ENCODE results near the gene ACER2. TPM values are rescaled to one million over a fixed set of nuclear protein-coding genes. Genes with fewer than 3 reads are reported as not detected.
"Not testable (repeated sequence)": the region's sequence is repeated elsewhere in the genome, so short reads cannot be mapped to it uniquely, and the experiment has no call there.

ACER2 gene
- total RNA-seq, 4 donors from 2014 or later, result 2.8 to 13.5 (median 6.9) TPM

DNA sequence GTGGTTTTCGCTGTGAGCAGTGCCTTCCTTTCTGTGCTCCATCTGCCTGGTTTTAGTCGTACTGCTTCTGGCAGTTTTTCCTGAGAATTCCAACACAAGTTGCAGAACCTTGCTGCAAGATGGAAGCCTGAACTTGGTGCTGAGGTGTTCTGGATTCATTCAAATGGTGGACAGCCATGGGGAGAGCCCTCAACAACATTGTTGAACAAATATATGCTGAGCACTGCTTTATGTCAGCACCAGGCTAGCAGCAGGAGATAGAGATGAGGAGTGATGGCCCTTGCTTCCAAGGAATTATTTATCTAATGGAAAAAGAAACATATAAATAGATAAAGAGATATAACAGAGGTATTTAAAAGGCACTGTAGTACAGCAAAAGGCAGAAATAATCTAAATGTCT is 21.5 kb upstream of the ACER2 start:
- no peak for DNase-seq
- no peak overlapping the region for H3K4me3 ChIP-seq
- intact Hi-C loops (cut with DNase I; ENCODE audit: low total_unique reads), result no loop called here

DNA sequence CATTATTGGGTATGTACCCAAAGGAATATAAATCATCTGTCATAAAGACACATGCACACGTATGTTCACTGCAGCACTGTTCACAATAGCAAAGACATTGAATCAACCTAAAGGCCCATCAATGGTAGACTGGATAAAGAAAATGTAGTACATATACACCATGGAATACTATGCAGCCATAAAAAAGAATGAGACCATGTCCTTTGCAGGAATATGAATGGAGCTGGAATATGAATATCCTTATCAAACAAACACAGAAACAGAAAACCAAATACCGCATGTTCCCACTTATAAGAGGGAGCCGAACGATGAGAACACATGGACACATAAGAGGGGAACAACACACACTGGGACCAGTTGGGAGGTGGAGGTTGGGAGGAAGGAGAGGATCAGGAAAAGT is 19.3 kb upstream of the ACER2 start:
- H3K27me3 ChIP-seq; H3K36me3 ChIP-seq; H3K4me3 ChIP-seq; intact Hi-C loops (cut with DNase I; ENCODE audit: low total_unique reads); H3K27ac ChIP-seq; H3K9me3 ChIP-seq; H3K4me1 ChIP-seq; DNase-seq: not testable (repeated sequence)

More for the DNA sequence above, 21.5 kb upstream of the ACER2 start:
- Histone ChIP-seq H3K9me3 (no peaks in the 10 kb centered on the region), H3K4me1 (no peaks in the 10 kb centered on the region), H3K36me3 (no peaks in the 10 kb centered on the region), H3K27me3 (no peaks in the 10 kb centered on the region), H3K27ac (no peak overlapping the region)
- no peak for TF ChIP-seq CTCF (IDR thresholded peaks at IDR 0.05)
- TF ChIP-seq POLR2A (IDR thresholded peaks at IDR 0.05), result no peak

GRCh38 chr9:19397845-19398244 is 11.0 kb upstream of the ACER2 start:
- intact Hi-C loops (cut with DNase I; ENCODE audit: low total_unique reads), result no loop called here
- DNase-seq, result no peak

DNA sequence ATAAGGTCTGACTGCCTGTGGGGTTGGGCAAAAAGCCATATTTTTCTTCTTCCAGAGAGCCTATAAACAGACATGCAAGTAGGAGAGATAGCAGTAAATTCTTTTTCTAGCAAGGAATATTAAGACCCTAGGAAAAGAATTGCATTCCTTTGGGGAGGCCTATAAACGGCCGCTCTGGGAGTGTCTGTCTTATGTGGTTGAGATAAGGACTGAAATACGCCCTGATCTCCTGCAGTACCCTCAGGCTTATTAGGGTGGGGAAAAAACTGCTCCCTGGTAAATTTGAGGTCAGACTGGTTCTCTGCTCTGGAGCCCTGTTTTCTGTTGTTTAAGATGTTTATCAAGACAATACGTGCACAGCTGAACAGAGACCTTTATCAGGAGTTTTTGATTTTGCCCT is 5.6 kb upstream of the ACER2 start:
- DNase-seq; H3K9me3 ChIP-seq; H3K4me1 ChIP-seq; H3K27ac ChIP-seq; H3K36me3 ChIP-seq; H3K27me3 ChIP-seq; intact Hi-C loops (cut with DNase I; ENCODE audit: low total_unique reads); H3K4me3 ChIP-seq: not testable (repeated sequence)

More at GRCh38 chr9:19397845-19398244, 11.0 kb upstream of the ACER2 start:
- no peaks in the 10 kb centered on the region for H3K36me3 ChIP-seq
- no peak for TF ChIP-seq CTCF (IDR thresholded peaks at IDR 0.05)
- no peak for TF ChIP-seq POLR2A (IDR thresholded peaks at IDR 0.05)
- no peaks in the 10 kb centered on the region for H3K4me1 ChIP-seq
- no peaks in the 10 kb centered on the region for H3K9me3 ChIP-seq
- no peak overlapping the region for H3K27ac ChIP-seq
- no peak overlapping the region for H3K4me3 ChIP-seq
- H3K27me3 ChIP-seq, result no peaks in the 10 kb centered on the region

DNA sequence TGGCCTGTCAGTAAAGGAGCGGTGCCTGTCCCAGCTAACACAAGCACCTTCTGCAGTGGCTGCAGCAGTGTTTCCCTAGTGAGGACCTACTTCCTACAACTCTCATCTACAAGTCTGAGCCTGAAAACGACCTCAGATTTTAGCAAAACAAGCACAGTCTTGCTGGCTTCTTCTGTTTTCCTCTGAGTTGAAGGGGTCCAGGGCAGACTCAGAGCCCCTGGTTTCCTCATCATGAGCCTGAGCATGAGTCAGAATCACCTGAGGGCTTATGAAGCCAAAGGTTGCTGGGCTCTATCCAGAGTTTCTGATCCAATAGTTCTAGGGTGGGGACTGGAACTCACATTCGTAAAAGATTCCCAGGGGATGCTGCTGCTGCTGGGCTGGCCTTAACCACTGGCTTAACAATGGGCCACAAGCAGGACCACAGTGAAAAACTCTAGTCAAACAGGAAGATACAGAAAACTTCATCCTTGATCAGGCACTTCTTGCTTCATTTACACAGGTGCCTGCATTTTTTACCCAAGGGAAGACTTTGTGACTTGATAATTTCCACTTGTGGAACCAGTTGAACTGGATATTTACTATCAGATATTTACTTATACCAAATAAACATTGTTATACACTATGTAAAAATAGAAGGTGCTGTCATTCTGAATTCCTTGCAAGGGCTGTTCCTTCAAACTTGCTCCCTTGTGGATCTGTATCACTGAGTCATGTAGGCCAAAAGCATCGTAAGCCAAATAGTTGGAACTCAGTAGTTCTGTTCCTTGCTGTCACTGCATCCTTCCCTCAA is 4.3 kb upstream of the ACER2 start:
- Histone ChIP-seq H3K27ac (no peak overlapping the region), H3K36me3 (no peaks in the 10 kb centered on the region), H3K27me3 (no peaks in the 10 kb centered on the region), H3K4me3 (no peak overlapping the region), H3K4me1 (no peaks in the 10 kb centered on the region), H3K9me3 (no peaks in the 10 kb centered on the region)
- DNase-seq, result no peak
- no peak for TF ChIP-seq CTCF (IDR thresholded peaks at IDR 0.05)
- TF ChIP-seq POLR2A (IDR thresholded peaks at IDR 0.05), result no peak
- intact Hi-C loops (cut with DNase I; ENCODE audit: low total_unique reads), result no loop called here

DNA sequence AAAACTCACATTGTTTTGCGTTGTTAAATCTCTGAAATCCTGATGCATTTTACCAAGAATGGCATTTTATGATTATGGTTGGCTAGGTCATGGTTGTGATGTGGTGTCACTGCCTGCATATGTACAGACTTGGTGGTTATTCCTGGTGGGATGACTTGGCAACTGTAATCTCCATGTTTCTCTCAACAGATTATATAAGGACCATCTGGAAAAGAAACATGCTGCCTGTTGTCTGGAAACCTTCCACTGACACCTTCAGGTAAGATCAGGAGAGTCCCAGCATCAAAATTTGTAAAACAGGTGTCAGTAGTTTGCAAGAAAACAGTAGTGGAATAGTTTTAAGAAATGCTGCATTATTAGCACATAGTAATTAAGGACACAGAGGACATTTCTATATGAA is 3.0 kb upstream of the ACER2 start:
- DNase-seq, result no peak
- Histone ChIP-seq H3K9me3 (no peaks in the 10 kb centered on the region), H3K27me3 (no peaks in the 10 kb centered on the region), H3K27ac (no peak overlapping the region), H3K4me3 (no peak overlapping the region), H3K36me3 (no peaks in the 10 kb centered on the region), H3K4me1 (peaks cover 0 to 1% of the 10 kb centered on the region in 2 donors)
- intact Hi-C loops (cut with DNase I; ENCODE audit: low total_unique reads), result no loop called here
- no peak for TF ChIP-seq CTCF (IDR thresholded peaks at IDR 0.05)
- TF ChIP-seq POLR2A (IDR thresholded peaks at IDR 0.05), result no peak
